B cell (primary cell): Measurements from ENCODE around the gene KCNJ10. TPM values are rescaled to one million over a fixed set of nuclear protein-coding genes. Genes with fewer than 3 reads are reported as not detected.
"Not testable (repeated sequence)": the region's sequence is repeated elsewhere in the genome, so short reads cannot be mapped to it uniquely, and the experiment has no call there.

Experiments used
- ATAC-seq: fragments of 200-7000 bp; cut with Tn5 transposase; one replicate; pipeline ENCODE4 v1.10.0; 2021; ENCODE audit warnings: low read depth, mild to moderate bottlenecking, moderate number of reproducible peaks, moderate library complexity
- CTCF ChIA-PET: fragments of 350-600 bp; sonication (Branson Sonifier 250); formaldehyde crosslinking; loops from one replicate; lab custom pipeline; 2021; ENCODE audit warnings: antibody characterized with exemption, inconsistent platforms; lab: Charles Lee
- POLR2A ChIA-PET: fragments of 350-600 bp; sonication (Branson Sonifier 250); formaldehyde crosslinking; loops from one replicate; lab custom pipeline; 2021; ENCODE audit warnings: antibody characterized with exemption; lab: Charles Lee
- DNase-seq: peaks from one replicate; pipeline ENCODE4 v3.0.0; 2013
- H2AFZ ChIP-seq: 2 replicates; pipeline ENCODE4 v1.6.1; 2012; ENCODE audit warnings: mild to moderate bottlenecking, low read depth, low read length; ENCODE audit not compliant: insufficient read depth, poor library complexity, severe bottlenecking
- H3K27ac ChIP-seq, 2 donors: 1 replicate in 1 of 2; 2 replicates in 1 of 2; pipeline ENCODE4 v1.5.1; 2012 to 2013; ENCODE audit warnings: low read length in 2 of 2, mild to moderate bottlenecking in 2 of 2, moderate library complexity in 1 of 2
- H3K27me3 ChIP-seq, 4 experiments: fragments of 200-600 bp in 1 of 4; sonication (generic) in 1 of 4; replicated peaks in 1 of 4; 1 replicate in 2 of 4; 2 replicates in 2 of 4; pipeline versions ENCODE4 v1.6.1 to v1.7.0; 2013 to 2016; ENCODE audit warnings: low read length in 3 of 4, mild to moderate bottlenecking in 2 of 4, mixed read lengths in 1 of 4, moderate library complexity in 1 of 4; ENCODE audit not compliant: insufficient read depth in 4 of 4, control insufficient read depth in 3 of 4; ENCODE audit errors: control extremely low read depth in 1 of 4
- H3K36me3 ChIP-seq, 2 experiments: replicated peaks in 1 of 2; 1 replicate in 1 of 2; 2 replicates in 1 of 2; pipeline versions ENCODE4 v1.6.1 to v1.7.1; 2013; ENCODE audit warnings: low read length in 1 of 2; ENCODE audit not compliant: insufficient read depth in 2 of 2, control insufficient read depth in 1 of 2; ENCODE audit errors: control extremely low read depth in 1 of 2, extremely low read depth in 1 of 2
- H3K4me1 ChIP-seq, 2 donors: fragments of 200-600 bp in 1 of 2; sonication (generic) in 1 of 2; 1 replicate in 1 of 2; 2 replicates in 1 of 2; pipeline versions ENCODE4 v1.5.1 to v1.6.1; 2013 to 2017; ENCODE audit warnings: low read length in 2 of 2; ENCODE audit not compliant: control insufficient read depth in 2 of 2, insufficient read depth in 2 of 2
- H3K4me2 ChIP-seq: replicated peaks from 2 replicates; pipeline ENCODE3; 2012; ENCODE audit warnings: mild to moderate bottlenecking, low read depth, low read length; ENCODE audit not compliant: poor library complexity, severe bottlenecking
- H3K4me3 ChIP-seq, 5 experiments: fragments of 200-600 bp in 1 of 5; sonication (generic) in 1 of 5; 1 replicate in 3 of 5; 2 replicates in 2 of 5; pipeline versions ENCODE4 v1.5.1 to v1.7.0; 2011 to 2016; ENCODE audit warnings: low read length in 4 of 5, mild to moderate bottlenecking in 4 of 5, low read depth in 2 of 5, control low read depth in 1 of 5, moderate library complexity in 1 of 5; ENCODE audit not compliant: insufficient read depth in 1 of 5; ENCODE audit errors: control extremely low read depth in 1 of 5, extremely low read depth in 1 of 5
- H3K79me2 ChIP-seq: fragments of 200-600 bp; sonication (generic); one replicate; pipeline ENCODE4 v1.6.0; 2016; ENCODE audit warnings: low read length; ENCODE audit not compliant: control insufficient read depth, insufficient read depth
- H3K9ac ChIP-seq: fragments of 200-600 bp; sonication (generic); 2 replicates; pipeline ENCODE4 v1.6.1; 2017; ENCODE audit warnings: mild to moderate bottlenecking, low read length, moderate library complexity
- H3K9me3 ChIP-seq, 3 donors: one replicate each; pipeline versions ENCODE4 v1.6.1 to v1.7.1; 2013; ENCODE audit warnings: low read length in 2 of 3; ENCODE audit not compliant: control insufficient read depth in 2 of 3, insufficient read depth in 1 of 3; ENCODE audit errors: control extremely low read depth in 1 of 3
- H4K20me1 ChIP-seq: 2 replicates; pipeline ENCODE4 v1.6.0; 2012; ENCODE audit warnings: mild to moderate bottlenecking, low read length; ENCODE audit not compliant: insufficient read depth, control insufficient read depth, poor library complexity, severe bottlenecking
- H3K27ac Mint-ChIP-seq: one replicate; pipeline ENCODE4 v1.8.0; 2021; ENCODE audit warnings: mixed read lengths
- H3K27me3 Mint-ChIP-seq: one replicate; pipeline ENCODE4 v1.8.0; 2021; ENCODE audit warnings: mixed read lengths
- H3K4me1 Mint-ChIP-seq: one replicate; pipeline ENCODE4 v1.8.0; 2021; ENCODE audit warnings: mixed read lengths
- H3K4me3 Mint-ChIP-seq: one replicate; pipeline ENCODE4 v1.8.0; 2021; ENCODE audit warnings: mixed read lengths
- H3K9me3 Mint-ChIP-seq: one replicate; pipeline ENCODE4 v1.8.0; 2022; ENCODE audit warnings: mixed read lengths; ENCODE audit not compliant: insufficient read depth
- CTCF ChIP-seq: fragments of 200-600 bp; IDR thresholded peaks from one replicate; pipeline ENCODE4 v1.8.0; 2022; ENCODE audit warnings: antibody characterized with exemption, mild to moderate bottlenecking
- EZH2 ChIP-seq: IDR thresholded peaks from 2 replicates; pipeline ENCODE4 v1.6.1; 2012; ENCODE audit warnings: borderline replicate concordance, low read depth, mild to moderate bottlenecking, moderate library complexity, low read length; ENCODE audit not compliant: insufficient read depth, poor library complexity, severe bottlenecking
- WGBS: methylation state at CpG from one replicate; pipeline ENCODE4 v1.1.5; 2013; ENCODE audit warnings: missing lambda C conversion rate; ENCODE audit not compliant: insufficient coverage; 5-methylcytosine and 5-hydroxymethylcytosine counted together
- intact Hi-C: fragments of 100-400 bp; cut with micrococcal nuclease; formaldehyde crosslinking; loops from one replicate; pipeline ENCODE4 v1.10.0; 2022
- polyA plus RNA-seq: library from polyadenylated mRNA; depleted of rRNA; stranded (reverse); fragments of >200 nt; gene quantifications from 2 replicates; pipeline ENCODE4 v1.2.3, GENCODE V29; 2012
- total RNA-seq, 2 donors: library from RNA; stranded (reverse); fragments of 120-200 nt in 1 of 2; gene quantifications; 1 replicate in 1 of 2; 2 replicates in 1 of 2; pipeline versions ENCODE4 v1.2.3 to v1.2.4, GENCODE V29; 2013 to 2022

The KCNJ10 gene
- total and polyA plus RNA-seq, 2 donors (not counting 1 experiment from before 2014, with no cell fraction given) = not detected

- Histone ChIP-seq H3K79me2 (no peaks in the 10 kb centered on the region), H4K20me1 (no peaks in the 10 kb centered on the region), H3K27me3 (peaks cover 0 to 45% (median 20%) of the 10 kb centered on the region in 4 experiments), H3K4me1 (peaks cover 11 to 12% of the 10 kb centered on the region in 2 donors), H3K9ac (no peak overlapping the region), H2AFZ (no peak overlapping the region), H3K9me3 (peaks cover 0 to 3% (median 0%) of the 10 kb centered on the region in 3 donors), H3K27ac (no peak overlapping the region), H3K4me3 (no peak overlapping the region), H3K4me2 (no peak overlapping the region), H3K36me3 (no peaks in the 10 kb centered on the region)
- Mint-ChIP-seq H3K4me3 (no peak overlapping the region), H3K27ac (no peak overlapping the region), H3K27me3 (peaks cover 47% of the 10 kb centered on the region), H3K4me1 (peaks cover 12% of the 10 kb centered on the region), H3K9me3 (no peaks in the 10 kb centered on the region)
- CTCF ChIA-PET = interaction anchor here (1.1 to 1.5 kb wide), 2 partner anchors 11 to 44 kb away, joined by 3 to 4 read pairs; no protein-coding TSS in a partner anchor
- intact Hi-C loops = no loop called here
- POLR2A ChIA-PET = no interaction called here
- no peak for DNase-seq
- 80% methylated on average over 1 of the region's 1 CpG for WGBS
- ATAC-seq = no peak
- TF ChIP-seq CTCF (no peak), EZH2 (no peak)
Measured at GRCh38 chr1:160050619-160051018, 19.3 kb downstream of the KCNJ10 start.

- H3K9me3 ChIP-seq, H3K27ac Mint-ChIP-seq, H3K9me3 Mint-ChIP-seq, H3K4me3 Mint-ChIP-seq, H2AFZ ChIP-seq, H3K4me2 ChIP-seq, H3K9ac ChIP-seq, H3K27ac ChIP-seq, H3K36me3 ChIP-seq, DNase-seq, H4K20me1 ChIP-seq, POLR2A ChIA-PET, ATAC-seq, H3K79me2 ChIP-seq, intact Hi-C loops, H3K4me3 ChIP-seq: not testable (repeated sequence)
- CTCF ChIA-PET = interaction anchor here (0.7 to 1.5 kb wide), 3 partner anchors 11 to 68 kb away, joined by 3 to 4 read pairs (median 3); no protein-coding TSS in a partner anchor
- H3K27me3 Mint-ChIP-seq = peaks cover 45% of the 10 kb centered on the region
- peaks cover 11 to 12% of the 10 kb centered on the region in 2 donors for H3K4me1 ChIP-seq
- peaks cover 12% of the 10 kb centered on the region for H3K4me1 Mint-ChIP-seq
- H3K27me3 ChIP-seq = peaks cover 0 to 41% (median 20%) of the 10 kb centered on the region in 4 experiments
- WGBS = 100% methylated on average over 1 of the region's 2 CpGs
Measured at GRCh38 chr1:160050182-160050581, 19.8 kb downstream of the KCNJ10 start.
